ENCODE data around the gene LHPP. TPM values are rescaled to one million over a fixed set of nuclear protein-coding genes. Genes with fewer than 3 reads are reported as not detected.

LHPP gene
- total RNA-seq, 1 experiment from 2014 or later = 3.7 TPM

- Mint-ChIP-seq H3K9me3 (ENCODE audit: unreplicated experiment) (no peaks in the 10 kb centered on the region), H3K4me1 (ENCODE audit: insufficient read depth, unreplicated experiment) (no peaks in the 10 kb centered on the region), H3K4me3 (ENCODE audit: unreplicated experiment) (no peak overlapping the region), H3K27me3 (ENCODE audit: insufficient read depth, unreplicated experiment) (no peaks in the 10 kb centered on the region), H3K36me3 (ENCODE audit: insufficient read depth, unreplicated experiment) (peaks cover 24% of the 10 kb centered on the region), H3K27ac (ENCODE audit: low read depth, unreplicated experiment) (no peak overlapping the region)
- CTCF ChIA-PET = interaction anchor here (0.6 to 1.2 kb wide), 2 partner anchors 126 to 268 kb away, joined by 3 to 5 read pairs; no protein-coding TSS in a partner anchor
- POLR2A ChIA-PET = no interaction called here
- no peak for TF ChIP-seq CTCF (IDR thresholded peaks at IDR 0.05; ENCODE audit: unreplicated experiment)
- no peak for DNase-seq (ENCODE audit: unreplicated experiment)
- BruUV-seq (replicated peaks) = no TSS peak
- intact Hi-C loops (cut with micrococcal nuclease) = no loop called here
These were observed 160.5 kb downstream of the LHPP start for GRCh38 chr10:124622158-124622557.

GRCh38 chr10:124622866-124623536 is 161.4 kb downstream of the LHPP start:
- no peaks in the 10 kb centered on the region for H3K27me3 Mint-ChIP-seq (ENCODE audit: insufficient read depth, unreplicated experiment)
- intact Hi-C loops (cut with micrococcal nuclease) = no loop called here
- TF ChIP-seq CTCF (IDR thresholded peaks at IDR 0.05; ENCODE audit: unreplicated experiment) = no peak
- ChIA-PET POLR2A (no interaction called here), CTCF (no interaction called here)
- peaks cover 4% of the 10 kb centered on the region for H3K4me1 Mint-ChIP-seq (ENCODE audit: insufficient read depth, unreplicated experiment)
- no peak overlapping the region for H3K4me3 Mint-ChIP-seq (ENCODE audit: unreplicated experiment)
- BruUV-seq (replicated peaks) = no TSS peak
- peaks cover 18% of the 10 kb centered on the region for H3K36me3 Mint-ChIP-seq (ENCODE audit: insufficient read depth, unreplicated experiment)
- no peak for DNase-seq (ENCODE audit: unreplicated experiment)
- no peaks in the 10 kb centered on the region for H3K9me3 Mint-ChIP-seq (ENCODE audit: unreplicated experiment)
- H3K27ac Mint-ChIP-seq (ENCODE audit: low read depth, unreplicated experiment) = no peak overlapping the region

- no peak for DNase-seq (ENCODE audit: unreplicated experiment)
- Mint-ChIP-seq H3K36me3 (ENCODE audit: insufficient read depth, unreplicated experiment) (peaks cover 13% of the 10 kb centered on the region), H3K27ac (ENCODE audit: low read depth, unreplicated experiment) (no peak overlapping the region), H3K4me3 (ENCODE audit: unreplicated experiment) (no peak overlapping the region), H3K27me3 (ENCODE audit: insufficient read depth, unreplicated experiment) (no peaks in the 10 kb centered on the region), H3K4me1 (ENCODE audit: insufficient read depth, unreplicated experiment) (peaks cover 5% of the 10 kb centered on the region), H3K9me3 (ENCODE audit: unreplicated experiment) (no peaks in the 10 kb centered on the region)
- ChIA-PET POLR2A (no interaction called here), CTCF (no interaction called here)
- intact Hi-C loops (cut with micrococcal nuclease) = no loop called here
- no peak for TF ChIP-seq CTCF (IDR thresholded peaks at IDR 0.05; ENCODE audit: unreplicated experiment)
- no TSS peak for BruUV-seq (replicated peaks)
These were observed 162.4 kb downstream of the LHPP start for GRCh38 chr10:124624006-124624405.

- Mint-ChIP-seq H3K4me3 (ENCODE audit: unreplicated experiment) (no peak overlapping the region), H3K27me3 (ENCODE audit: insufficient read depth, unreplicated experiment) (no peaks in the 10 kb centered on the region), H3K9me3 (ENCODE audit: unreplicated experiment) (no peaks in the 10 kb centered on the region), H3K27ac (ENCODE audit: low read depth, unreplicated experiment) (peak overlapping the region; percentile 9), H3K4me1 (ENCODE audit: insufficient read depth, unreplicated experiment) (peaks cover 5% of the 10 kb centered on the region), H3K36me3 (ENCODE audit: insufficient read depth, unreplicated experiment) (peaks cover 13% of the 10 kb centered on the region)
- DNase-seq (ENCODE audit: unreplicated experiment) = no peak
- TF ChIP-seq CTCF (IDR thresholded peaks at IDR 0.05; ENCODE audit: unreplicated experiment) = no peak
- intact Hi-C loops (cut with micrococcal nuclease) = no loop called here
- no TSS peak for BruUV-seq (replicated peaks)
- CTCF ChIA-PET = interaction anchor here (0.8 kb wide), 1 partner anchor 78 kb away, joined by 3 read pairs; no protein-coding TSS in a partner anchor
- POLR2A ChIA-PET = no interaction called here
These were observed 162.8 kb downstream of the LHPP start for GRCh38 chr10:124624466-124624865.
